Ishikawa (cell line): ENCODE measurements around the gene XIRP2.

ENCODE experiments used
- FOXM1 ChIP-seq: IDR thresholded peaks from 2 replicates; pipeline ENCODE4 v1.6.1; 2012; ENCODE audit warnings: low read depth, borderline replicate concordance
- NFIC ChIP-seq: IDR thresholded peaks from 2 replicates; pipeline ENCODE4 v1.6.1; 2012
- RAD21 ChIP-seq: IDR thresholded peaks from 2 replicates; pipeline ENCODE4 v1.6.1; 2012; ENCODE audit warnings: low read depth
- TAF1 ChIP-seq: IDR thresholded peaks from 2 replicates; pipeline ENCODE4 v1.6.1; 2012; ENCODE audit warnings: low read depth, mild to moderate bottlenecking
- USF1 ChIP-seq: IDR thresholded peaks from 2 replicates; pipeline ENCODE4 v1.6.1; 2012
- YY1 ChIP-seq: IDR thresholded peaks from 2 replicates; pipeline ENCODE4 v1.6.1; 2012; ENCODE audit warnings: low read depth
- TF ChIP-seq, protein P1 (sequence below): IDR thresholded peaks from 2 replicates; pipeline ENCODE4 v1.6.1; 2012; ENCODE audit warnings: low read depth, mild to moderate bottlenecking

DNA sequence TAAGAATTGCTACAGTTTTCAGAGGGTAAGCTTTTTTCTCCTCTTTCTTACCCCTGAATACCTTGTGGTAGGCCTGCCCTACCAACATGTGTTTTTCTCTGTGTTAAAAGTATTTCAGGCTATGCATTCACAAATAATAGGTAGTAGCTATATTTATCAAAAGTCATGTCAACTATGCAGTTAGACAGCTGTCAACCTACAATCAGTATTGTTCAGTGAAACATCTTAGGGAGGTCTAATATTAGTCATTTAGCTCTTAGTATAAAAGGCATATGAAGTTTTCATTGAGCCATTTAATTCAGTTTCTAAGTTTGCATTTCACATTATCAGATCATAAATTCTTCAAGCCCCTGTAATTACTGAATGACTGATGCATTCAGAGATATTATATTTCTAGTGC is 36.7 kb downstream of the XIRP2 start:
- TF ChIP-seq TAF1 (no peak), RAD21 (no peak), FOXM1 (no peak), YY1 (no peak), USF1 (no peak), NFIC (no peak)
- TF ChIP-seq, protein P1, sequence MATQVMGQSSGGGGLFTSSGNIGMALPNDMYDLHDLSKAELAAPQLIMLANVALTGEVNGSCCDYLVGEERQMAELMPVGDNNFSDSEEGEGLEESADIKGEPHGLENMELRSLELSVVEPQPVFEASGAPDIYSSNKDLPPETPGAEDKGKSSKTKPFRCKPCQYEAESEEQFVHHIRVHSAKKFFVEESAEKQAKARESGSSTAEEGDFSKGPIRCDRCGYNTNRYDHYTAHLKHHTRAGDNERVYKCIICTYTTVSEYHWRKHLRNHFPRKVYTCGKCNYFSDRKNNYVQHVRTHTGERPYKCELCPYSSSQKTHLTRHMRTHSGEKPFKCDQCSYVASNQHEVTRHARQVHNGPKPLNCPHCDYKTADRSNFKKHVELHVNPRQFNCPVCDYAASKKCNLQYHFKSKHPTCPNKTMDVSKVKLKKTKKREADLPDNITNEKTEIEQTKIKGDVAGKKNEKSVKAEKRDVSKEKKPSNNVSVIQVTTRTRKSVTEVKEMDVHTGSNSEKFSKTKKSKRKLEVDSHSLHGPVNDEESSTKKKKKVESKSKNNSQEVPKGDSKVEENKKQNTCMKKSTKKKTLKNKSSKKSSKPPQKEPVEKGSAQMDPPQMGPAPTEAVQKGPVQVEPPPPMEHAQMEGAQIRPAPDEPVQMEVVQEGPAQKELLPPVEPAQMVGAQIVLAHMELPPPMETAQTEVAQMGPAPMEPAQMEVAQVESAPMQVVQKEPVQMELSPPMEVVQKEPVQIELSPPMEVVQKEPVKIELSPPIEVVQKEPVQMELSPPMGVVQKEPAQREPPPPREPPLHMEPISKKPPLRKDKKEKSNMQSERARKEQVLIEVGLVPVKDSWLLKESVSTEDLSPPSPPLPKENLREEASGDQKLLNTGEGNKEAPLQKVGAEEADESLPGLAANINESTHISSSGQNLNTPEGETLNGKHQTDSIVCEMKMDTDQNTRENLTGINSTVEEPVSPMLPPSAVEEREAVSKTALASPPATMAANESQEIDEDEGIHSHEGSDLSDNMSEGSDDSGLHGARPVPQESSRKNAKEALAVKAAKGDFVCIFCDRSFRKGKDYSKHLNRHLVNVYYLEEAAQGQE: no peak
